Measurements from ENCODE around the gene ALDH1A3. TPM values are rescaled to one million over a fixed set of nuclear protein-coding genes. Genes with fewer than 3 reads are reported as not detected.
A peak's percentile ranks its signal among the peaks of the same experiment; 100 is the strongest.
"Not testable (repeated sequence)": the region's sequence is repeated elsewhere in the genome, so short reads cannot be mapped to it uniquely, and the experiment has no call there.

ALDH1A3 gene
- total RNA-seq = 6.3 and 33.9 TPM in 2 replicates

DNA sequence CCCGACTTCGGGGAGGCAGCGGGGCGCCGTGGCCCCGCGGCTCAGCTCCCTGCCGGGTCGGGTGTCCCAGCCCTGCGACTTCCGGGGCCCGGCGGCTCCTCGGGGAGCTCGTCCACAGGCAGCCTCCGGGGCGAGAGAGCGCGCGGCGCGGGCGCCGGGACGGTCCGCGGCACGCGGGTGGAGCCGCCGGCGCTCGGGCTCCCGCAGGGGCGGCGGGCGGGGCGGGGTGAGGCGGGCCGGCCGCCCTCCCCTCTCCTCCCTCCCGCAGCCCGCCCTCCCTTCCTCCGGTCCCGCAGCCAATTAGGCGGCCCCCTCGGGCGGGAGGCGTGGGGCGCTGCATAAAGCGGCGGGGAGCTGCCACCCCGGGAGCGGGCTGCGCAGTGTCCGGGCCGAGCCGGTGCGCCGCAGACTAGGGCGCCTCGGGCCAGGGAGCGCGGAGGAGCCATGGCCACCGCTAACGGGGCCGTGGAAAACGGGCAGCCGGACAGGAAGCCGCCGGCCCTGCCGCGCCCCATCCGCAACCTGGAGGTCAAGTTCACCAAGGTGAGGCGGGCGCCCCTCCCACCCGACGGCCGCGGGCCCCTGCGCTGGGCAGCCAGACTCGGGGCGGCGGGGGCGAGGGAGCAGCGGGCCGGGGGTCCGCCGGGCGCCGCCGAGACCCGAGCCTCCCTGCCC lies at the start of gene ALDH1A3:
Gene ALDH1A3, plus strand, starts transcription at position 368 of the 675 bp plus-strand sequence. Its CDS starts 77 bp downstream, at position 445.
- DNase-seq (ENCODE audit: low read depth in 2 of 2) = peak in 1 of 2 donors; percentile 61

DNA sequence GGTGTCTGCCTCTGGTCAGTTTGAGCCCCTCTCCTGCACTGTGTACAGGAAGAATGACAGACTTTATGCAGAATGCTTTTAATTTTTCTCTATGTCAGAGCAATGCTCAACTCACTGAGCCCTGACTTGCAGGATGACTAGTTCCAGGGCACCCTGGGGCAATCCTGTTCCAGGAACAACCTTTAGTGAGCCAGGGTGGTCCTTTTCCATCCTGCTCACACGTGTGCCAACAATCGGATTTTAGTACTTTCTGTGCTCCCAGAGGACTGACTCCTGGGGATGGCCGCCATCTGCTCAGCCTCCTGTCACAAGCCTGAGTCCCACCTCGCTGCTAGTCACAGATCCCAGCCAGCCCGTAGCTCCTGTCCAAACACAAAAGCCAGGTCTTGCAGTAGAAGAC lies 48.2 kb upstream of the ALDH1A3 start:
- no peak for DNase-seq (ENCODE audit: low read depth in 2 of 2)

DNA sequence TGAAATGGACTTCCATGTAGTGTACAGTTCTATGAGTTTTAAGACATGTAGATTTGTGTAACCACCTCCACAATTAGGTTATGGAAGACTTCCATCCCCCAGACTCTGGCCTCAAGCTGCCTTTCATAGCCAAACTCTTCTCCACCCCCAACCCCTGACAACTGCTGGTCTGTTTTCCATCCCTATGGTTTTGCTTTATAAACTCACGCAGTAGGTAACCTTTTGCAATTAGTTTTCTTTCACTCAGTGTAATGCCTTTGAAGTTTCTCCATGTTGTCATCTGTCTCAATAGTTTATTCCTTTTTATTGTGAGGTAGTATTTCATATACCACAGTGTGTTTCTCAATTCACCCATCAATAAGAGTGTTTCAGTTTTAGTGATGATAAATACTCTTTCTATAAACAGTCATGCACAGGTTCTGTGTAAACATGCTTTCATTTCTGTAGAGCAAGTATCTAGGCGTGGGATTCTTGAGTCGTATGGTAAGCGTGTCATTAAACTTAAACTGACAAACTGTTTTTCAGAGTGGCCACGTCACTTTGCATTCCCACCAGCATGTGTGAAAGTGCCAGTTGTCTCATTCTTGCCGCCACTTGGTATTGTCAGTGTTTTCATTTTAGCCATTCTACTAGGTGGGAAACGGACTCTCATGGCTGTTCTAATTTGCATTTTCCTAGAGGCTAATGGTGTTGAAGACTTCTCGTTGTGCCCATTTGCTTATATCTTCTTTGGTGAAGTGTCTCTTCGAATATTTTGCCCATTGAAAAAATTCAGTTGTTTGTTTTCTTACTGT lies 47.3 kb upstream of the ALDH1A3 start:
- no peak for DNase-seq (ENCODE audit: low read depth in 2 of 2)

DNA sequence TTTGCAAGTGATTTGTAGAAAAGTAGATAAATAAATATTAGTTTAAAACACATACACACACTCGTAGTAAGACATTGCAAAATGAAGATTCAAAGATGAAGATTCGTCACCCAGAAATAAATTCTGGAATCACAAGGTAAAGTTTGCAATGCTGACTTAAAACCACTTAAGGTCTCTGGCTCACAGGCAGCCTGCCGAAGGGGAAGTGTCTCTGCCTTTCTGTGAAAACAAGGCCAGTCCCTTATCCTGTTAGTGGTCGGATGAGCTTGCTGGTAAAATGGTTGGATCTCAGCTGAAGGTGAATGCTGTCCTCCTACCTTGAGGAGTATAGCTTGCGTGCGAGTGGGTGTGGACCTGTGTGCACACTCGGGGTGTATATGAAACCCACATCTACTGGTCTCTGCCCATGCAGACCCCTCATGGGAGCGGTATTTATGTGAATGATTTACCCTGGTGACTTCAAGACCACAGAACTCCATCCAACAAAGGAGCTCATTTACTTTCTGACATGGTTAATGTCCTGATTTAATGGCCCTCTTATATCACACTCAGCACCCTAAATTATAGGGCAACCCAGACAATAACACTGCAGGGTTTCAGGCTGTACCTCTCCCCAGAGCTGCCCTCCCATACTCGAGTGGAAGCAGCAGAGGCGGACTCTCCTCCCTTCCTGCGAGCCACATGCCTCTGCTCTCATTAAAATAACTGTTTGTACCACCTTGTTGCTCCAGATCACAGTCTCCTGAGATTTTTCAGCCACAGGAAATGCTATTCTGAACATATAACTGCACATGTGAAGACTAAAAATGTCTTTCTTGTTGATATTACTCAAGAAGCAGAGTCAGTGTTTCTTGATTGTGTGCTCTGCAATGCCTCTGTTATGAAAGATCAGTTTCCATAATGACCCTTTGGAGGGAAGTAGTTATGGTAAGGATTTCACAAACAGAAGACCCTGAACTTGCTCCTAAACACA lies 45.9 kb upstream of the ALDH1A3 start:
- no peak for DNase-seq (ENCODE audit: low read depth in 2 of 2)

DNA sequence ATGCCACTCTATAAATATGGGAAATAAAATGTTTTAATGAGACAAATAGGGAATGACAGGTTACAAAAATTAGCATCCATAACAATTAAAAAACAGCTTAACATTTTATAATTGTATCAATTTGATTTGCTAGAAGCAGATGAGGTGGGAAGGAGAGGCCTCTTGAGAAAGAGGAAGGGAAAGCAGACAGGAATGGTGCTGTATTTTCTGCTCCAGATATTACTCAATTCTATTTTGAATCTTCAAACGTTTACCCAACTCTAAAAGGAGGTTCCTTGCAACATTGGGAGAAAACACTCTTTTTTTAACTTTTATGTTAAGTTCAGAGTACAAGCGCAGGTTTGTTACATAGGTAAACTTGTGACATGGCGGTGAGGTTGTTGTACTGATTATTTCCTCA lies 44.9 kb upstream of the ALDH1A3 start:
- DNase-seq (ENCODE audit: low read depth in 2 of 2) = no peak

DNA sequence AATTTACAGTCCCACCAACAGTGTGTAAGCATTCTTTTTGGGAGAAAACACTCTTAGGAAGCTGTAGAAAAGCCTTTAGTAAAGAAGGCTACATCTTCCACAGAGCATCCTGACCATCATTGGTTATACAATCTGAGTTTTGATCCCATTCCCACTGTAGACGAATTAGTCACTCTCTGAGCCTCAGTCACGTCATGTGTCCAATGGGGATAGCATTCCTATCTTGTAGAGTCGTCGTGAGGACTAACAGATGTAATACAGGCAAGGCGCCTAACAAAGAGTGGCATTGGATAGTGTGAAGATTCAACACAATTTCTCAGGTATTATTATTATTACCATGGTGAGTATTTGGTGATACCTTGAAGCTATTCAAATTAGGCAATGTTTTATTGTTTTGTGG lies 44.0 kb upstream of the ALDH1A3 start:
- DNase-seq (ENCODE audit: low read depth in 2 of 2) = no peak

DNA sequence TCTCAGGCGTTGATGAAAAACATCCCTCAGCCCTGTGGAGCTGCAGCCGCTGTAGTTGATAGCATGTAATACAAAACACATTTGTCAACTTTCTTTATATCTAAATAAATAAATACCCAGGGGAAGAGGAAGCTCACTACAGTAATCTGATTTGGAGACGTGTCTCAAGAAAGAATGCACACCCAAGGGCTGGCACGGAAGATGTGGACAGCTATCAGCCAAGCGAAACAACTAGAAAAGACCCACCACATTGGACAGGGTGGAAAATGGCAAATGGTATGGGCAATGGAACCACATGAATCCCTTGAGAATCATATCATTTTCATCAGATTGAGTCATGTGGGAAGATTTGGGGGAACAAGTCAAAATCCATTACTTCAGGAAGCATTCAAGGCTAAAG lies 43.1 kb upstream of the ALDH1A3 start:
- DNase-seq (ENCODE audit: low read depth in 2 of 2) = no peak

DNA sequence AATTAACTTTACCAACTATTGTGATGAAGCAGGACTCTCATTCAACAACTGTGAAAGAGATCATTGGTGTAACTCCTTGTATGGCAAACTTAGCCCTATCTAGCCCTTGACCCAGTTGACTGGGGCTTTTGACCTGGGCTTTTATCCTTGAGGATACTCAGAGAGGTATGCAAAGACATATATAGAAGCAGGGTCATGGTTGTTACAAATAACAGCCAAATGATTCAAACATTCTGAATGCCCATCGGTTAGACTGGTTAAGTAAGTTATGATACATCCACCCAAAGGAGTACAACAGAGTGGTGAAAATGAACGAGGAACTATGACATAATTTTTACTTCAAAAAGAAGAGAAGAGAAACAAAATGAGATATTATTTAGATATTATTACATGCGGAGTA lies 38.2 kb upstream of the ALDH1A3 start:
- no peak for DNase-seq (ENCODE audit: low read depth in 2 of 2)

DNA sequence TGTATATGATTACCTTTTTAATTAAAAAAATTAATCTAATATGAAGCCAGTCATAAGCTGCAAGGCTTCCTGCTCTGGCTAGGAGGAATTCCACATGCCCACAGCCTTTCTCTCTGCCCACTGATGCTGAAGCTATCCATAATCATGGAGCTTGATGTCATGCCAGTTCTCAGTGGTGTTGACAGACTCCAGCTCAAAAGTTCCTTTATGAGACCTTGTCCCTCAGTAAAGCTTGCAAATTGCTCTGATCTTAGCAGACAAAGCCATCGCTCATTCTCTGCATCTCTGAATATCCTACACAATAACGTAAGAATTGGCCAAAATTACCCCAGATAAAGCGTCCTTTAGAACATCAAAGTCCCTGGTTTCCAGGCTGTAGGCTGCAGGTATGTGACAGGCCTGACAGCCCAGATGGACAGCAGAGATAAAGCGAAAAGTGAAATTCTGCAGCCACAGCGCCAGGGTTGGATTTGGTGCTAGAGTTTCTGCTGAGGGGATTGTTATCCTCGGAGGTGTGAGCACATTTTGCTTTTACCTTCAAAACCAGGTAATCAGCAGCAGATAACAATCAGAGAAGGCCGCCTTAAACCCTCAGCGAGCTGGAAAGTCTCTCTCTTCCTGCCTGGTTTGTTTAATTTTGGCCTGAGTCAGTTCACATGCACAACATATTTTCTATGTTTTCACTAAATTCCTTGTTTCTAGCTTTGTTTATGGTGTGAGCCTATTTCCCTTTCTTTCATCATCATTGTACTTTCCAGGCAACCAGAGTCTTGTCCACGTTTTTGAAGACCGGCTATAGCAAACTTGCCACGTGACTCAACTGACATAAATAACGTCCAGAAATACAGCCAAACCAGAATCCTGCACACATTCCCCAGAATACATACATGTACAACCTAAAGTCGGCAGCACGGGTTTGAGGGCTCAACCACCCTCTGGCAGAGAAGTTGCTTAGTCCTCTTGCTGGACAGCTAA lies 36.6 kb upstream of the ALDH1A3 start:
- DNase-seq (ENCODE audit: low read depth in 2 of 2) = peak in 1 of 2 donors; percentile 72

DNA sequence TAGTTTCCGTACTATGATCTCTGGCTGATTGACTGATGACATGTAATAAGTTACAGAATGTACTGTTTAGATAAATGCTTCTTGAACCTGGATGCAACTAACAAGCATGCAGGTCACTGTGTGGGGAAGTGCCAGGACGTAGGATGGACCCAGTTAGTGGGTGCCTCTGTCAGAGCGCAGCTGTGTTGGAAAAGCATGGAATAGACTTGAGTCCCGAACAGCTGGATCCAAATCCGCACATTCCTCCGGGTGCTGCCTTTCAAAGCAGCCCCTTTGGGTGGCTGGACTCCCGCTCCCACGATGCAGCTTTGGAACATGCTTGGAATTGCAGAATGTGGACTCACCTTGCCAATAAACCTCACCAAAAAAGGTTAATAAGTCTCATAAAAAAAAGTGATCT lies 35.5 kb upstream of the ALDH1A3 start:
- DNase-seq (ENCODE audit: low read depth in 2 of 2) = no peak

DNA sequence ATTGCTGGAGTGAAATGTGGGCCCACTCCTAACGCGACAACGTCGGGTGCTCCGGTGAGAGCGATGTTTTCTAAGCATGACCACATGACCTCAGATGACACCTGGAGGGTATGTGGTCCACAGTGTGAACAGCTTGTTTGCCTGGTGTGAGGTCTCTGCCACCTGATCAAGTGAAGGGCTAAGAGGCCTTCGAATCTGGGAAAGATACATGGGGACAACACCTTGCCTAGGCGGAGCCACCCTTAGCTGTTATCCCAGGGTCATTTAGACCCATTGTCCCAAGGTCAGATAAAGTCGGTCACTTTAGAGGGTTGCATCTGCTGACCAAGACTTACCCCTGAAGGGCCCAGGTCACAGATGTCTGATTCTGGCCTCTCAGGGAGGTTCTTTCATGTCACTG lies 34.9 kb upstream of the ALDH1A3 start:
- no peak for DNase-seq (ENCODE audit: low read depth in 2 of 2)

DNA sequence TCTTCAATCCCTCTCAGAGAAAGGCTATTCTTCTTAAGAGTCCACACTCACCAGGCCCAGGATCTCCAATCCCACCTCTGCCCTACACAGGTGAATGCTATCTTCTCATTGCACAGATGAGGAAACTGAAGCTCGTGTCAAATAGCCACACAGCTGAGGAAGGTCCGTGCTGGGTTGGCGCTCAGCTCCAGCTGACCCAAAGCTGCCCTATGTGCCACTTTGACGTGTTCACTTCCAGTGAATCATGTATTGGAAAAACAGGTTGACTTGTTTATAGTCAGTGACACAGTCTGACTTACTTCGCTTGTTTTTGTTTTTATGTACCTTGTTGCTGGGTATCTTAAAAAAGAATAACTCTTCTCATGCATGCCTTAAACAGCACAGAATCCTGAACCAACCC lies 32.4 kb upstream of the ALDH1A3 start:
- DNase-seq (ENCODE audit: low read depth in 2 of 2) = no peak

DNA sequence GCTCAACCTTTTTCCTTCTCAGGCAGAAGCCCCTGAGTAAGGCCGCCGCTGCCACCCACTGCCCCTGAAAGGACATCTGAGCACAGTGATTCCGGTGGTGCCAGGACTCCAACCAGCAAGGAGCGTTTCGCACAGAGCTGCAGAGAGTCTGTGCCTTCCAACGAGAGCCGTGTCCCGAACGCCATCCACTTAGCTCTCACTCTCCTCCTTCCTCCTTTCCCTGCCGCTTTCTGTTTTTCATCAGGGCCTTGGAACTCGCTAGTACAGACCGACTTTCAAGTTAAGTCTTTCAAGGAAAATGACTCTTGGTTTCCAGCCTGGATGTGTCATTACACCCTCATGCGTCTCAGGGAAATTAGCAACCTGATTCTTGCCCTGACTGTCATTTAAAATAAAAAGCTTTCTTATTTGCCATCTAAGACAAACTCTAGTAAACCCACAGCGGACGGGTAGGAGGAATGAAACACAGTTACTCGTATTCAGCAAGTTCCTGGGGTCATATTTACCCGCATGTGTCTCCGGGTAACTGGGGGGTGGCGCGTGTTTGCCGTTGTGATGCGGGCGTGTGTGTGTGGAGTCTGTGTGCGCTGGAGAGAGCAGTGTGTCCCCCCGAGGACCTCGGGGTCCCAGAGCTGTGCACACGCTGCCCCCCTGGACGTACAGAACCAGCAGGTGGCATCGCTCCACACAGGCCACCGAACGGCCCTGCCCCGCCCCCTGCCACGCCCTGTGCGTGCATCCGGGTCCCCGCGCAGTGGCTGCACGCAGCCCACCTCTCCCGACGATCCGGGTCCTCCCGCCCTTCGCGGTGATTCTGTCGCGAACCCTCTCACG lies 30.4 kb upstream of the ALDH1A3 start:
- peak; percentile 24 to 51 for DNase-seq (ENCODE audit: low read depth in 2 of 2)

DNA sequence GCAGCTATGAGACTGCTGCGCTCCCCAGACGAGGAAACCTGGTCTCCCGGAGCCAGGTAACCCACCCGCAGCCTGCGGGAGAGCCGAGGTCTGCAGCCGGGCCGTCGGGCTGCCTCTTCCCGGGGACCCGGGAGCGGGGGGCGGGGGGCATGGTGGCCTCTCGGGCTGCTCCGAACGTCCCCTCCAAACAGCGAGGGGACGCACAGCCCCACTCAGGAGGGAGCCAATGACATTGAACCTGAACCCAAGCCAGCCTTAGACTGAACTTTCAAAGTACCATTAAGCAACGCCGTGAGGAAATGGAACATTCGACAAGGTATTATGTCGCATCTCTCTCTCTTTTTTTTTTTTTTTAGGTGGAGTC lies 29.8 kb upstream of the ALDH1A3 start:
- DNase-seq (ENCODE audit: low read depth in 2 of 2) = no peak

DNA sequence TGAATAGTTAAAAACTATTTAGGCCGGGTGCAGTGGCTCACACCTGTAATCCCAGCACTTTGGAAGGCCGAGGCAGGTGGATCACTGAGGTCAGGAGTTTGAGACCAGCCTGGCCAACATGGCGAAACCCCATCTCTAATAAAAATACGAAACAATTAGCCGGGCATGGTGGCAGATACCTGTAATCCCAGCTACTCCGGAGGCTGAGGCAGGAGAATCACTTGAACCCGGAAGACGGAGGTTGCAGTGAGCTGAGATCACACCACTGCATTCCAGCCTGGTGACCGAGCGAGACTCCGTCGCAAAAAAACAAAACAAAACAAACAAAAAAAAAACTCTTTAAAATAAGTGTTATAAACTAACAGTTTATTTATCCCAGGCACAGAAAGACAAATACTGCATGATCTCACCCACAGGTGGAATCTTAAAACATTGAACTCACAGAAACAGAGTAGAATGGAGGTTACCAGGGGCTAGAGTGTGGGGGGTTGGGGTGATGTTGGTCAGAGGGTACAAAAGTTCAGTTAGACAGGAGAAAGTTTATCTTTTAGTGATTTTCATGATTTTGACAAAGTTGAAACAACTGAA lies 28.1 kb upstream of the ALDH1A3 start:
- DNase-seq (ENCODE audit: low read depth in 2 of 2) = not testable (repeated sequence)

DNA sequence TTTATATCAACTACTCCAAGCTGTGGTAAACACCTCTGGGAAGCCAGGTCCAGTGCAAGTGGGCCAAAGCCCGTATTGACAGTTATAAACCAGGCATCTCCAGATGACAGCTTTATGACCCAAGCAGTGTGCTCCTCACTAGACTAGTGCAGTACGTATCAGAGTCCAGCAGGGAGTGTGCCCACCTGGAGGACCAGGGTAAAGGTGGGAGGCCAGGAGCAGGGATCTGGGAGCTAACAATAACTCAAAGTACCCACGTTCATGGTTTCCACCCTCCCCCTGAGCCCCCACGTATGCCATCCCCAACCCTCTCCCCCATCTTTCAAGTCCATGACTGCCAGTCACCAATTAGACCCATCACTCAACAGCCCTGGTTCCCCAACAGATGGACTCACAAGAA lies 27.0 kb upstream of the ALDH1A3 start:
- no peak for DNase-seq (ENCODE audit: low read depth in 2 of 2)

DNA sequence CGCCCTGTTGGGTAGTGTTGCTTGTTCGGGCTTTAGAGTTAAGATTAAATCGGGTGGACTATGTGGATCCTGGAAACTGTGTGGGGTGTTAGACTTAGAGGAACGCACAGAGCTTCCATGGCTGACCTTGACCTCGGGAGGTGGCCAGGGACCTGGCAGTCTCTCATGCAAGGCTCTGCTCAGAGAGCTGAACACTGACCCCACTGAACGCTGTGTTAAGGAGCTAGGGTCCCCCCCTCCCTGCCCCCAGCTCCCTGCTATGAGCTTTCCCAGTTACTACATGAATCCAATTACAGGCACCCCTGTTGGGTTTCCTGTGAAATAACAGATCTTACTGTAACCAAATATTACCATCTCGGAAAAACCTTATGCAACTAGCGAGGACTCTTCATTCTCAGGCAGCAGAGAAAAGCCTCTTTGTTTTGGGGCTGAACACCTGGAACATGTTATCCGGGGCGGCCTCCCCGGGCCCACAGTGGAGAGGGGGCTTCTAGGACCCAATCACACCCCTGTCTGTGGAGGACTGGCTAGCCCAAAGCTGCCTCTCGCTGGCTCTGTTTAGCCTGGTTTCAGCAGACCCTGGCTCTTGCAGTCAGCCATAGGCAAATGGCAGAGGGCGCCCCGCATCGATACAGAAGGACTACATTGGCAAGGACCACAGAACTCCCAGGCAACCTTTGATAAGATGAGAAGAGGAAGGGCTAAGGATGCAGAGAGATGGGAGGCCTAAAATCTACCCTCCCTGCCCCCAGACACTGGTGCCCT lies 25.8 kb upstream of the ALDH1A3 start:
- DNase-seq (ENCODE audit: low read depth in 2 of 2) = no peak

DNA sequence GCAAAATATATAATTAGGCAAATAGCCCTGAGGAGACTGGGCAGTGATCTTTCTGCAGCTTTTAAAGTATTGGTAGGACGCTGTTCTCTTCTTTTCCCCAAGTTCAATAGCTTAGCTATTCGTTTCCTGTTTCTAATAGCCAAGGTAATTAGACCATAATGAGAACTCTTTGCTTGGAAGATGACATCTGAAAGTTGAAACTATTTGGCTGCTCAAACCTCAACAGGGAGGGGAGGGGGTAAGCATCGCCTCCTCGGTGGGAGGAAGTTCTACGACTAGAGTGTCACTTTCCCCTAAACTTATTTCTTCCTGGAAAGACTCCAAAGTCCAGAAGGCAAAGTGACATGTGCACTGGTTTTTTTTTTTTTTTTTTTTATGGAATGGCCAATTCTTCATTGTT lies 22.8 kb upstream of the ALDH1A3 start:
- DNase-seq (ENCODE audit: low read depth in 2 of 2) = no peak

DNA sequence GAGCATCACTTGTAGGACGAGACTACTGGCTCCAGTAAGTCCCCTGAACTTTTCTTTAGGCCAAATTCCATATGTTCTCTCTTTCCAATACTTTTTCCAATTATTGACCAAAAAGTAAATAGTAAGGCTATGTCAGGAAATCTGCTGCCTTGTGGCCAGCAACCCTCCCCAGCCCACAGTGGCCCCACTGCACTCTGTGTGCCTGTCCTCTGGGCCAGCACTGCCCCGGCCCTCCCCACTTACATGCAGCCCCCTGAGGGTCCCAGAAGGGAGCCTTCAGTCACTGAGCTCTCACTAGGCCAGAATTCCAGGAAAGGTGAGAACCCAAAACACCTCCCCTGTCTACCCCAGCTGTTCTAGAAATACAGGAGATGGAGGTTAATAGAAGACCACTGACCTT lies 21.3 kb upstream of the ALDH1A3 start:
- no peak for DNase-seq (ENCODE audit: low read depth in 2 of 2)
